IMR-90 (cell line): ENCODE data around the gene KRT4. TPM values are rescaled to one million over a fixed set of nuclear protein-coding genes. Genes with fewer than 3 reads are reported as not detected.

Source experiments
- ATAC-seq: fragments of 200-7000 bp; cut with Tn5 transposase; 2 replicates; pipeline ENCODE4 v1.9.1; 2020; ENCODE audit warnings: low read depth, mild to moderate bottlenecking, moderate library complexity
- BruUV-seq: library from RNA; stranded (reverse); fragments of 400-500 nt; replicated peaks from 2 replicates; lab custom pipeline; 2021; lab: Mats Ljungman, UMichigan
- CTCF ChIA-PET: fragments of 300-600 bp; formaldehyde crosslinking; extraction: SDS; loops from one replicate; lab custom pipeline; 2021; ENCODE audit warnings: antibody characterized with exemption; lab: Yijun Ruan, JAX
- POLR2A ChIA-PET: fragments of 300-600 bp; sonication (Branson Sonifier 250); formaldehyde crosslinking; loops from one replicate; lab custom pipeline; 2022; ENCODE audit warnings: antibody characterized with exemption; ENCODE audit not compliant: unreplicated experiment; lab: Charles Lee
- DNase-seq: peaks from one replicate; pipeline ENCODE4 v3.0.0; 2013
- H2AFZ ChIP-seq: replicated peaks from 2 replicates; pipeline ENCODE3; 2013; ENCODE audit warnings: low read length, mild to moderate bottlenecking; ENCODE audit not compliant: poor library complexity
- H2AK5ac ChIP-seq: 2 replicates; pipeline ENCODE4 v1.6.1; 2013; ENCODE audit warnings: low read depth, low read length, inconsistent platforms
- H2AK9ac ChIP-seq: replicated peaks from 2 replicates; pipeline ENCODE3; 2013; ENCODE audit warnings: mild to moderate bottlenecking, low read depth, low read length, moderate library complexity; ENCODE audit not compliant: poor library complexity
- H2BK120ac ChIP-seq: 2 replicates; pipeline ENCODE4 v1.6.1; 2013; ENCODE audit warnings: low read depth, low read length, inconsistent platforms
- H2BK15ac ChIP-seq: 3 replicates; pipeline ENCODE4 v1.6.1; 2013; ENCODE audit warnings: low read depth, low read length, inconsistent platforms
- H2BK20ac ChIP-seq: 2 replicates; pipeline ENCODE4 v1.6.1; 2013; ENCODE audit warnings: low read depth, mild to moderate bottlenecking, inconsistent platforms, low read length, moderate library complexity
- H2BK5ac ChIP-seq: 2 replicates; pipeline ENCODE4 v1.6.1; 2013; ENCODE audit warnings: mild to moderate bottlenecking, low read depth, low read length, inconsistent platforms; ENCODE audit not compliant: poor library complexity, severe bottlenecking
- H3K14ac ChIP-seq: replicated peaks from 2 replicates; pipeline ENCODE4 v1.6.1; 2013; ENCODE audit warnings: low read depth, low read length, inconsistent platforms
- H3K18ac ChIP-seq: 2 replicates; pipeline ENCODE4 v1.6.1; 2013; ENCODE audit warnings: low read depth, low read length, control low read depth
- H3K23ac ChIP-seq: 2 replicates; pipeline ENCODE4 v1.6.1; 2013; ENCODE audit warnings: low read depth, low read length, inconsistent platforms
- H3K27ac ChIP-seq: 2 replicates; pipeline ENCODE4 v1.5.1; 2013; ENCODE audit warnings: mild to moderate bottlenecking, control low read depth, low read length; ENCODE audit not compliant: insufficient read depth
- H3K27me3 ChIP-seq: 2 replicates; pipeline ENCODE4 v1.6.1; 2013; ENCODE audit warnings: low read length; ENCODE audit not compliant: control insufficient read depth, insufficient read depth
- H3K36me3 ChIP-seq: 2 replicates; pipeline ENCODE4 v1.6.1; 2013; ENCODE audit warnings: low read length, mixed read lengths; ENCODE audit not compliant: control insufficient read depth, insufficient read depth
- H3K4ac ChIP-seq: 2 replicates; pipeline ENCODE4 v1.6.1; 2013; ENCODE audit warnings: low read depth, low read length, inconsistent platforms
- H3K4me1 ChIP-seq: 2 replicates; pipeline ENCODE4 v1.6.1; 2013; ENCODE audit warnings: low read length, mixed read lengths; ENCODE audit not compliant: control insufficient read depth, insufficient read depth
- H3K4me2 ChIP-seq: 2 replicates; pipeline ENCODE4 v1.6.1; 2013; ENCODE audit warnings: low read depth, mild to moderate bottlenecking, control low read depth, low read length, moderate library complexity
- H3K4me3 ChIP-seq: 2 replicates; pipeline ENCODE4 v1.5.1; 2013; ENCODE audit warnings: low read depth, mild to moderate bottlenecking, control low read depth, low read length, moderate library complexity; ENCODE audit not compliant: insufficient read depth
- H3K56ac ChIP-seq: 2 replicates; pipeline ENCODE4 v1.6.1; 2013; ENCODE audit warnings: low read length, inconsistent platforms; ENCODE audit not compliant: insufficient read depth; ENCODE audit errors: extremely low read depth
- H3K79me1 ChIP-seq, 2 experiments: 2 replicates each; pipeline ENCODE4 v1.6.1; 2013; ENCODE audit warnings: low read length in 2 of 2, inconsistent platforms in 1 of 2, low read depth in 1 of 2
- H3K9ac ChIP-seq: 2 replicates; pipeline ENCODE4 v1.6.1; 2013; ENCODE audit warnings: low read depth, low read length, control low read depth
- H3K9me1 ChIP-seq: 2 replicates; pipeline ENCODE4 v1.6.1; 2013; ENCODE audit warnings: low read length, inconsistent platforms; ENCODE audit not compliant: insufficient read depth
- H3K9me3 ChIP-seq: 2 replicates; pipeline ENCODE4 v1.6.1; 2013; ENCODE audit warnings: low read length; ENCODE audit not compliant: control insufficient read depth, insufficient read depth
- H4K20me1 ChIP-seq: 2 replicates; pipeline ENCODE4 v1.6.1; 2013; ENCODE audit warnings: low read length, inconsistent platforms; ENCODE audit not compliant: insufficient read depth
- H4K5ac ChIP-seq: 2 replicates; pipeline ENCODE4 v1.6.1; 2013; ENCODE audit warnings: mild to moderate bottlenecking, low read depth, low read length, control low read depth
- H4K8ac ChIP-seq, 2 experiments: 2 replicates each; pipeline ENCODE4 v1.6.1; 2013; ENCODE audit warnings: low read depth in 2 of 2, low read length in 2 of 2, control low read depth in 1 of 2, inconsistent platforms in 1 of 2
- H4K91ac ChIP-seq: 2 replicates; pipeline ENCODE4 v1.6.1; 2013; ENCODE audit warnings: low read depth, low read length, inconsistent platforms; ENCODE audit not compliant: insufficient read depth
- BHLHE40 ChIP-seq: fragments of 150-350 bp; IDR thresholded peaks from 2 replicates; pipeline ENCODE4 v1.6.1; 2016; ENCODE audit warnings: mild to moderate bottlenecking, low read depth, low read length
- CEBPB ChIP-seq: IDR thresholded peaks from 2 replicates; pipeline ENCODE4 v1.6.1; 2012; ENCODE audit warnings: low read depth, low read length, improper control_type of control experiment
- CHD1 ChIP-seq: IDR thresholded peaks from 2 replicates; pipeline ENCODE4 v1.6.1; 2012; ENCODE audit warnings: low read depth, low read length, improper control_type of control experiment
- CTCF ChIP-seq: conservative IDR thresholded peaks from 2 replicates; pipeline ENCODE4 v1.5.1; 2012; ENCODE audit warnings: mild to moderate bottlenecking, low read depth, low read length, improper control_type of control experiment
- ELK1 ChIP-seq: fragments of 150-350 bp; IDR thresholded peaks from 2 replicates; pipeline ENCODE4 v1.6.1; 2016; ENCODE audit warnings: low read depth, mild to moderate bottlenecking, low read length, moderate library complexity, borderline replicate concordance
- FOS ChIP-seq: fragments of 150-350 bp; IDR thresholded peaks from 2 replicates; pipeline ENCODE4 v1.6.1; 2016; ENCODE audit warnings: low read depth, low read length
- MAFK ChIP-seq: IDR thresholded peaks from 2 replicates; pipeline ENCODE4 v1.6.1; 2012; ENCODE audit warnings: low read depth, low read length, improper control_type of control experiment
- MAZ ChIP-seq: IDR thresholded peaks from 2 replicates; pipeline ENCODE4 v1.6.1; 2012; ENCODE audit warnings: low read depth, mild to moderate bottlenecking, low read length, improper control_type of control experiment, moderate library complexity, borderline replicate concordance
- MXI1 ChIP-seq: IDR thresholded peaks from 2 replicates; pipeline ENCODE4 v1.6.1; 2012; ENCODE audit warnings: low read depth, mild to moderate bottlenecking, low read length, moderate library complexity, borderline replicate concordance
- NFE2L2 ChIP-seq: fragments of 150-350 bp; IDR thresholded peaks from 2 replicates; pipeline ENCODE4 v1.6.1; 2016; ENCODE audit warnings: low read depth, mild to moderate bottlenecking, low read length
- POLR2A ChIP-seq: IDR thresholded peaks from 2 replicates; pipeline ENCODE4 v1.6.1; 2012; ENCODE audit warnings: mild to moderate bottlenecking, low read depth, low read length
- RAD21 ChIP-seq: IDR thresholded peaks from 2 replicates; pipeline ENCODE4 v1.6.1; 2012; ENCODE audit warnings: low read length, improper control_type of control experiment
- RCOR1 ChIP-seq: IDR thresholded peaks from 2 replicates; pipeline ENCODE4 v1.6.1; 2012; ENCODE audit warnings: mild to moderate bottlenecking, low read length, improper control_type of control experiment; ENCODE audit not compliant: insufficient replicate concordance
- RFX5 ChIP-seq: IDR thresholded peaks from 2 replicates; pipeline ENCODE4 v1.8.0; 2012; ENCODE audit warnings: low read depth, mild to moderate bottlenecking, low read length, moderate library complexity
- SMC3 ChIP-seq: fragments of 150-350 bp; IDR thresholded peaks from 2 replicates; pipeline ENCODE4 v1.6.1; 2016; ENCODE audit warnings: low read depth, mild to moderate bottlenecking, antibody characterized with exemption, low read length, moderate library complexity
- WGBS, 2 experiments: methylation state at CpG; one replicate each; pipeline versions ENCODE4 v1.1.5 to v1.1.7; 2013; ENCODE audit warnings: missing lambda C conversion rate in 2 of 2; ENCODE audit not compliant: insufficient read length in 1 of 2; ENCODE audit errors: extremely low coverage in 2 of 2; 5-methylcytosine and 5-hydroxymethylcytosine counted together
- dilution Hi-C: fragments of 300-500 bp; cut with HindIII; formaldehyde crosslinking; loops from one replicate; pipeline ENCODE4 v1.14.3; 2018; ENCODE audit warnings: low sequenced_read_pairs; ENCODE audit not compliant: unreplicated experiment
- in situ Hi-C: fragments of 300-500 bp; cut with MboI; formaldehyde crosslinking; loops from 3 replicates; pipeline ENCODE4 v1.14.3; 2019; ENCODE audit warnings: low sequenced_read_pairs, inconsistent platforms, mixed read lengths
- intact Hi-C: fragments of 100-400 bp; cut with micrococcal nuclease; formaldehyde crosslinking; loops from 2 replicates; pipeline ENCODE4 v1.10.0; 2022
- polyA plus RNA-seq, 3 experiments: library from polyadenylated mRNA; depleted of rRNA; stranded (reverse); fragments of >200 nt; gene quantifications; 2 replicates each; pipeline ENCODE4 v1.2.3, GENCODE V29; 2012; ENCODE audit warnings: low replicate concordance in 1 of 3
- total RNA-seq: library from RNA; depleted of rRNA; stranded (reverse); fragments of >200 nt; gene quantifications from 2 replicates; pipeline ENCODE4 v1.2.3, GENCODE V29; 2012
- TF ChIP-seq, protein P1 (sequence below): fragments of 150-350 bp; IDR thresholded peaks from 2 replicates; pipeline ENCODE4 v1.6.1; 2017; ENCODE audit warnings: mild to moderate bottlenecking, antibody characterized with exemption, low read length, low read depth

The KRT4 gene
- total and polyA plus RNA-seq, 2 of the 4 experiments (the other 2 are of a cell fraction): under 0.01 to 0.07 TPM

GRCh38 chr12:52832451-52832850 is 18.5 kb upstream of the KRT4 start:
- no peaks in the 10 kb centered on the region for H3K79me1 ChIP-seq
- H4K5ac ChIP-seq: no peak overlapping the region
- no peaks in the 10 kb centered on the region for H4K20me1 ChIP-seq
- no peak overlapping the region for H3K4me2 ChIP-seq
- TF ChIP-seq FOS (no peak), NFE2L2 (no peak), CHD1 (no peak), POLR2A (no peak), CTCF (no peak), RAD21 (no peak), BHLHE40 (no peak), MAZ (no peak), ELK1 (no peak), RFX5 (no peak), MAFK (no peak), RCOR1 (no peak), CEBPB (no peak), MXI1 (no peak), SMC3 (no peak)
- TF ChIP-seq, protein P1, sequence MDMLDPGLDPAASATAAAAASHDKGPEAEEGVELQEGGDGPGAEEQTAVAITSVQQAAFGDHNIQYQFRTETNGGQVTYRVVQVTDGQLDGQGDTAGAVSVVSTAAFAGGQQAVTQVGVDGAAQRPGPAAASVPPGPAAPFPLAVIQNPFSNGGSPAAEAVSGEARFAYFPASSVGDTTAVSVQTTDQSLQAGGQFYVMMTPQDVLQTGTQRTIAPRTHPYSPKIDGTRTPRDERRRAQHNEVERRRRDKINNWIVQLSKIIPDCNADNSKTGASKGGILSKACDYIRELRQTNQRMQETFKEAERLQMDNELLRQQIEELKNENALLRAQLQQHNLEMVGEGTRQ: no peak
- H3K4me3 ChIP-seq: no peak overlapping the region
- ChIA-PET CTCF (no interaction called here), POLR2A (no interaction called here)
- 75% methylated on average over 1 of the region's 3 CpGs; no CpG with 5 or more reads in 1 of the 2 experiments for WGBS, 2 experiments
- no peaks in the 10 kb centered on the region for H3K9me3 ChIP-seq
- H3K27me3 ChIP-seq: peaks cover 4% of the 10 kb centered on the region
- H4K91ac ChIP-seq: no peak overlapping the region
- H3K9ac ChIP-seq: no peak overlapping the region
- no peak overlapping the region for H2BK5ac ChIP-seq
- ATAC-seq: no peak
- no peak overlapping the region for H3K56ac ChIP-seq
- H4K8ac ChIP-seq: no peak overlapping the region
- in situ Hi-C loops: no loop called here
- H3K27ac ChIP-seq: no peak overlapping the region
- no peak overlapping the region; the same call in 1 of the 2 replicates for H3K4ac ChIP-seq
- H3K4me1 ChIP-seq: peaks cover 18% of the 10 kb centered on the region
- H3K18ac ChIP-seq: no peak overlapping the region
- intact Hi-C loops: no loop called here
- H2BK120ac ChIP-seq: no peak overlapping the region
- no peak overlapping the region for H3K23ac ChIP-seq
- H2AFZ ChIP-seq: no peak overlapping the region
- peaks cover 20% of the 10 kb centered on the region for H3K9me1 ChIP-seq
- no peak overlapping the region for H2AK5ac ChIP-seq
- H2BK20ac ChIP-seq: no peak overlapping the region
- H3K14ac ChIP-seq: no peak overlapping the region
- dilution Hi-C loops: no loop called here
- H2BK15ac ChIP-seq: no peak overlapping the region
- DNase-seq: no peak
- no TSS peak for BruUV-seq
- no peaks in the 10 kb centered on the region for H3K36me3 ChIP-seq
- no peak overlapping the region for H2AK9ac ChIP-seq
